Right renal cortex interstitium (tissue), 3 donors: ENCODE data around the gene KCTD5. TPM values are rescaled to one million over a fixed set of nuclear protein-coding genes. Genes with fewer than 3 reads are reported as not detected.
A peak's percentile ranks its signal among the peaks of the same experiment; 100 is the strongest.
"Not testable (repeated sequence)": the region's sequence is repeated elsewhere in the genome, so short reads cannot be mapped to it uniquely, and the experiment has no call there.

Experiments
- DNase-seq, 3 donors: peaks; one replicate each; pipeline ENCODE4 v3.0.0-alpha.2; 2013; ENCODE audit warnings: low read depth in 3 of 3, low spot score in 2 of 3
- polyA plus RNA-seq, 3 donors: library from polyadenylated mRNA; unstranded; fragments of 120-200 nt; gene quantifications; one replicate each; pipeline ENCODE4 v1.2.1, GENCODE V29; 2013; ENCODE audit not compliant: insufficient read length in 3 of 3

Gene KCTD5
- polyA plus RNA-seq: 10 to 100 TPM; 23.7 to 25.6 (median 24.2) TPM

DNA sequence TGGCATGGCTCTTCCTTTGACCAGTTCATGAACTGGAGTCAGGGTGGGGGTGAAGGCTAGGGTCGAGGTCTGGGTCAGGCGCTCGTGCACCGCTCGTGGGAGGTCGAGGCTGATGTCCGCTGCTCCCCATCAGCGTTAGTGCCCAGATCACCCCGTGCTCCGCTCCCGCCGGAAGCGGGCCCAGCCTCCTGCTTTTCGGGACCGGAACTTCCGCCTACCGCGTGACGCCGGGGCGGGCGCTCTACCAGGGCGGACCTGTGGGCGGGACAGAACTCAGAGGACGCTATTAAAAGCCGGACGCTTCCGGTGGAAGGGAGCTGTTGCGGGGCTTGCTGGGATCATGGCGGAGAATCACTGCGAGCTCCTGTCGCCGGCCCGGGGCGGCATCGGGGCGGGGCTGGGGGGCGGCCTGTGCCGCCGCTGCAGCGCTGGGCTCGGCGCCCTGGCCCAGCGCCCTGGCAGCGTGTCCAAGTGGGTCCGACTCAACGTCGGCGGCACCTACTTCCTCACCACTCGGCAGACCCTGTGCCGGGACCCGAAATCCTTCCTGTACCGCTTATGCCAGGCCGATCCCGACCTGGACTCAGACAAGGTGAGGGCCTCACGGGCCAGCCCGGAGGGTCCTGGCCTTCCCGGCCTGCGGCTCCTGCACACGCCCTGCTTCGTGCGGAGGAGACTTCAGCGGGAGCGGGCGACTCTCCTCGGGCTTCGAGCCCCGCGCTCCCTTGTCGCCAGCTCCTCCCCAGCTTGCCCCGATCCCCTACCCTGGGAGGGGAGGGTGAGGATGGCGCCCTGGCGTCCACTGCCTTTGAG, at the start of gene KCTD5:
TSS of gene KCTD5 (plus strand) at position 315 of the 813 bp plus-strand sequence. CDS start at position 341, 26 bp downstream.
- DNase-seq: peak; percentile 86 to 94 (median 94)

DNA sequence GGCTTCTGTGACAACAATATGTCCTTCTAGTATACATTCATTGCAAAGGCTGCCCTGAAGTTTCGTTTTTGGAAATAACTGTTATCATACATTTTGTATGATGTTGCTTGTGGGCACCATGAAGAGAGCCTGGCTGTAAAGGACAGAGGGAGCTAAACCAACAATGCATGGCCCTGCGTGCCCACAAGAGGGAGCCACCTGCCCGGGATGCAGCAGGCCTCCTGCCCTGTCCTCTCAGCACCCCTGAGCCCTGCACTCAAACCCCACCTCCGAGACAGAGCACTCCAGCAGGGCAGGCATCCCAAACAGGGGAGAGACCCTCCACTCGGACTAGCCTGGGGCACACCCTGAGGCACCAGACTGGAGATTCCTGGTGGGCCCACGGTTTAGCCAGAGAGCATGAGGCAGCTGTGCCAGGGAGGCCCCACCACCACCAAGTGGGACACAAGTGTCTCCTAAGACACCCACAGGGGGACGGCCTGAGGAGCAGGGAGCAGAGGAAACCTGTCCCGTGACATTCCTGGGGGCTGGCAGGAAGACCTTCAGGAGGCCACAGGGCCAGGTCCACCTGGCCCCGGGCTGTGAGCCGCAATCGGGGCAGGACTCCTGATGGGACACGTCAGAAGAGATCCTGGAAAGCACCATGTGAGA, 43.1 kb upstream of the KCTD5 start:
- DNase-seq: not testable (repeated sequence)

- not testable (repeated sequence) for DNase-seq
Measured at GRCh38 chr16:2639722-2640072, 42.6 kb upstream of the KCTD5 start.

DNA sequence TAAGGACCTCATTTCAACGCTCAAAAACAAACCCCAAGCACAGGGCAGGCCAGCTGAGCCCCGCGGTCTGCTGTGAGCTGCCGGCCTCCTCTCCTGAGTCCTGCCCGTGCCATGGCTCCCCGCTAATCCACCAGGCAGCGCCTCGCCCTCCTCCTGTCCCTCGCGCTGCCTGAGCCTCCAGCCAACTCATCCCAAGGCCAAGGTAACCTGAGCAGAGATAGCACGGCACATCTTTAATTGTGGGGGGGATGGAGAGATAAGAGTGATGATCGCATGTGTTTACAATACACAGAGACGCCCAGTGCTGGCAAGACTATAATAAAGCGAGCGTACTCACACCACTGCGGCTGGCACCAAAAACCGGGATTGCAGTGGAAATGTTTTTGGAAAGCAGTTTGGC, 39.8 kb upstream of the KCTD5 start:
- not testable (repeated sequence) for DNase-seq

DNA sequence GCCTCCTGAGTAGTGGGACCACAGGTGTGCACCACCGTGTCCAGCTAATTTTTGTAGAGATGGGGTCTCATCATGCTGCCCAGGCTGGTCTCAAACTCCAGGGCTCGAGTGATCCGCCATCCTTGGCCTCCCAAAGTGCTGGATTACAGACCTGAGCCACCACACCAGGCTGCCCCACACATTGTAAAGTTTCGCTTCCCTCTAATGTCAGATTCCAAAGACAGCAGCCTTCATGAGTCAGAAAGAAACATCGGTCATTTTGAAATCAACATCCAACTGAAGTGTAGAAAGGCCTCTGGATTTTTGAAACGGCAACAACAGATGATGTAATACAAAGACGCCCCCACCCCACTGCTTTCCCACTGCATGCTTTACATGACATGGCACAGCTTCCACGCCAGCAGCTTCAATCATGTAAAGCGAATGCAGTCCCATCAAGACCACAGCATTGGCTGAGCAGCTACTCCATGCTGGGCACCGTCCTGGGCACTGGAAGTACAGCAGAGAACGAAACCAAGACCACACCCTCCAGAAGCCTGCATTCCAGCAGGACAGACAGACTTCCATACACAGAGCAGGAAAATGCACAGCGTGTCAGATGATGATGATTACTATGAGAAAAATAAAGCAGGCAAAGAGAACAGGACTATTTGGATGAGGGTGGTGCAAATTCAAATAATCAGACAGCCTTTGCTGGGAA, 37.4 kb upstream of the KCTD5 start:
- DNase-seq: not testable (repeated sequence)

DNA sequence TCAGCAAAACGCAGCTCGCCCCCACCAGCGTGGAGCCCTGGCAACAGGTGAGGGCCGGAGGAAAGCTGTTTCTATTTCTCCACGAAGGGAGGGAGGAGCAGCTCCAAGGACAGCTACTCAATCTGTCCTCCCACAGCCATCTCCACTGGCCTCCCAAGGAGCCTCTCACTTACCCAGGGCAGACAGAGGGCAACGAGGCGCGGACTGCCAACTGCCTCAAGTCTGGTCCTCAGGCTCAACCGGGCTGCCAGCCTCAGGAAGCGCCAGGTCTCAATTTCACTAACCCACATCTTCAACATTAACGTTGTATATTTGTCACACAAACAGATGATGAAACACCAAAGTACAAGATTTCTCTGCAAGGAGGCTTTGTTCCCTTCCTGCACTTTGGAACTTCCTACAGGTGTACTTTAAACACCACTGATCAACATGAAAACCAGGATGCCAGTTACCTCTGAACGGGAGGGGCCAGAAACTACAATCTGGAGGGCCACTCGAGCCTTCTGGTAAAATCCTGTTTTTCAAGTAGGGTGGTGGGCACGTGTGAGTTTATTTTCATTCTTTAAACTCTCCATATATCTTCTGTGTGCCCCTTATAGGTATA, 31.0 kb upstream of the KCTD5 start:
- DNase-seq: not testable (repeated sequence)

DNA sequence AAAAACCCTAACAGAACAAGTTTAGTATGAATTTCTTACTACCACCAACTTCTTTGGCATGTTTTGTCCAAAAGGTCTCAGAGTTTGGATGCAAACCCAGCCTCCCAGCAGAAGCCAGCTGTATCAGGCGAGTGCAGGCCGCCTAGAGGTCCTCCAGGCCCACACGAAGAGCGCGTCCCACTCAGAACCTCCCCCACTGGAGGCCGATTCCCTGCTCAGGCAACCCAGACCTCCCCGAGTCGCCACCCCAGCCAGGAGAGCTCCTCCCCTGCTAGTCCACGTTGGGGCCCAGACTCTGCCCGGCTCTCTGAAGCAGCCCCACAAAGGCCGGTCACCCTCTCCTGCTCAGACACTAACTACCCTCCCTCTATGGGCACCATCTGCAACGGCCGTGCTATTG, 28.4 kb upstream of the KCTD5 start:
- not testable (repeated sequence) for DNase-seq

- not testable (repeated sequence) for DNase-seq
Measured at GRCh38 chr16:2654949-2655348, 27.4 kb upstream of the KCTD5 start.

GRCh38 chr16:2656985-2657384, 25.3 kb upstream of the KCTD5 start:
- no peak for DNase-seq

DNA sequence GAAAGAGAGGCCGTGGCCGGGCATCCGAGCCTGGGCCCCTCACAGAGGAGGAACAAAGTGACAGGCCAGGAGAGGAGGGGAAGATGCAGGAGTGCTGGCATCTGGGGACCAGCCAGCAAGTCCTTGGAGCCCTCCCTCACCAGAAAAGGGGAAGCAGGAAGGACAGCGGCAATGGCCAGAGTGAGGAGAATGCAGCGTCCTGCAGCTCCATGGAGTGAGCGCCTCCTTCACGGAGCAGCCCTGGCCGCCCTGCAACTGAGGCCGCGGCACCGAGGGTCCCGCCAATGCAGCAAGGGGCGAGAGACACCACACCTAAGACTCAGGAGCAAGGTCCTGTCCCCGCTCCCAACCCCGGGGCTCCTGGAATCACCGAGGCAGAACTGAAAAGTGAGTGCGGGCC, 24.5 kb upstream of the KCTD5 start:
- DNase-seq: not testable (repeated sequence)

DNA sequence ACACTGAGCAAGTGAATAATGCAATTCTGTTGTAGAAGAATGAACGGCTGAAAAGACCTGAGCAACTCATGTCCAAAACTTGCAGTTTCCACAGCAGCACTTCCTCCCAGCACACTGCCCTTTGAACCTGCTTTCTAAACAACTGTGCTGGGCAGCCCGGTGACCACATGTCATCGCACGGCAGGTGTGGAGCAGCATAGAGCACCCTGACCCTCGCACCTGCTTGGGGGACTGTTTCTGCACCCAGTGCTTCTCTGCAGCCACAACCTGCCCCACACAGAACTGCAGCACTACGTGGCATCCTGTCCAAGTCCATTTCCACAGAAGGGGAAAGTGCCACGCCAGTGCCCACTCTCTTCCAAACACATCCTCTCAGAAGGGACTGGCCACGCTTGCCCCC, 22.8 kb upstream of the KCTD5 start:
- not testable (repeated sequence) for DNase-seq

GRCh38 chr16:2660014-2660662, 22.2 kb upstream of the KCTD5 start:
- not testable (repeated sequence) for DNase-seq

DNA sequence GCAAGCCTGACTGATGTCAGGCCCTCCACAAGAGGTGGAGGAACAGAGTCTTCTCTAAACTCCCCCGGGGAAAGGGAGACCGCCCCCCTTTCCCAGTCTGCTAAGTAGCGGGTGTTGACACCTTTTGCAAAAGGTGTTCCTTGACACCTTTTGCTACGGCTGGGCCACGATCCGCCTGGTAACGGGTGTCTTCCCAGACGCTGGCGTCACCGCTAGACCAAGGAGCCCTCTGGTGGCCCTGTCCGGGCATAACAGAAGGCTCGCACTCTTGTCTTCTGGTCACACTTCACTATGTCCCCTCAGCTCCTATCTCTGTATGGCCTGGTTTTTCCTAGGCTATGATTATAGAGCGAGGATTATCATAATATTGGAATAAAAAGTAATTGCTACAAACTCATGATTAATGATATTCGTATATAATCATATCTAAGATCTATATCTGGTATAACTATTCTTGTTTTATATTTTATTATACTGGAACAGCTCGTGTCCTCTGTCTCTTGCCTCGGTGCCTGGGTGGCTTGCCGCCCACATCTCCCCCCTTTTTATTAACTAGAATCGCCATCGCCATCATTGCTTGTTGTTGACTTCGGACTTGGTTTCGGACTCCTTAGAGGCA, 21.5 kb upstream of the KCTD5 start:
- not testable (repeated sequence) for DNase-seq

- no peak for DNase-seq
Measured at GRCh38 chr16:2663553-2664546, 18.5 kb upstream of the KCTD5 start.

DNA sequence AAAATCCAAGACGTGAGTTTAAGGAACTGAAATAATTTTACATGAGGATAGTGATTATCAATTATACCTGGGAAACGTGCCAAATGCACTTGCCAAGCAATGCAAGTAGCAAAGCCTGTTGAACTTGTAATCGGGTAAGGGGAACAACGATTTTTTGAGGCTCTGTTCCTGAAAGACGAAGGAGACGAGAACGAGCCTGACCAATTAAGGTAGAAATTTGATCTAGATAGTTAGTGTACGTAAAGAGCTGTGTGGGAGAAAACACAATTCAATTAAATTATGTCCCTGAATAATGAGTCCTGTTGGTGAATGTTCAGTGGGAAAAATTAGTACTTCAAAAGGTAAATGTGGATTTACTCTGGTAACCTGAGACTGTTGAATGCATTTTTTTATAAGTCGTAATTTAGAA, 17.7 kb upstream of the KCTD5 start:
- DNase-seq: no peak

DNA sequence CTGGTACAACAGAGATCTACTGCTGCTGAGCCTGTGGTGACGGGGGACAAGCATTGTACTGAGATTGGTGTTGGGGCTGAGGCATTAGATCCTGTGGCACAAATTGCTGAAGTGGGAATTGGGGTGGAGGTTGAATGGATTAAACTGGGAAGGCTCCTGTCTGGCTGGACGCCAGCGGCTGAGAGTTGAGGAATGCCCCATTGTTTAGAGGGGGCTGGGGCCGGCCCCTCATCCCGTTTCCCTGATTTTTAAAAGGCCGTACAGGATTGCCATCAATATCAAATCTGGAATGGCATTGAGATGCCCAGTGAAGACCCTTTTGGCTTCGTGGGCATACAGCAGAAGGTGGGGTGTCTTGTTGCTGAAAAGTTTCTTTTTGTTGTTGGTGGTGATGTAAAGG, 15.7 kb upstream of the KCTD5 start:
- not testable (repeated sequence) for DNase-seq

DNA sequence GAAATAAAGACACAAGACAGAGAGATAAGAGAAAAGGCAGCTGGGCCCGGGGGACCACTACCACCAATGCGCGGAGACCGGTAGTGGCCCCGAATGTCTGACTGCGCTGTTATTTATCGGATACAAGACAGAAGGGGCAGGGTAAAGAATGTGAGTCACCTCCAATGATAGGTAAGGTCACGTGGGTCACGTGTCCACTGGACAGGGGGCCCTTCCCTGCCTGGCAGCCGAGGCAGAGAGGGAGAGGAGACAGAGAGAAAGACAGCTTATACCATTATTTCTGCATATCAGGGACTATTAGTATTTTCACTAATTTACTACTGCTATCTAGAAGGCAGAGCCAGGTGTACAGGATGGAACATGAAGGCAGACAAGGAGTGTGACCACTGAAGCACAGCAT, 12.7 kb upstream of the KCTD5 start:
- not testable (repeated sequence) for DNase-seq

DNA sequence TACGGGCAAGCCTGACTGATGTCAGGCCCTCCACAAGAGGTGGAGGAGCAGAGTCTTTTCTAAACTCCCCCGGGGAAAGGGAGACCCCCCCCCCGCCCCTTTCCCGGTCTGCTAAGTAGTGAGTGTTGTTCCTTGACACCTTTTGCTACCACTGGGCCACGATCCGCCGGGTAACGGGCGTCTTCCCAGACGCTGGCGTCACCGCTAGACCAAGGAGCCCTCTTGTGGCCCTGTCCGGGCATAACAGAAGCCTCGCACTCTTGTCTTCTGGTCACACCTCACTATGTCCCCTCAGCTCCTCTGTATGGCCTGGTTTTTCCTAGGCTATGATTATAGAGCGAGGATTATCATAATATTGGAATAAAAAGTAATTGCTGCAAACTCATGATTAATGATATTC, 12.3 kb upstream of the KCTD5 start:
- DNase-seq: not testable (repeated sequence)

GRCh38 chr16:2671193-2671592, 11.1 kb upstream of the KCTD5 start:
- DNase-seq: not testable (repeated sequence)
